A549 treated with CpdA at 1 μM for 4 hours (cell line): ENCODE results near the gene MKKS. TPM values are rescaled to one million over a fixed set of nuclear protein-coding genes. Genes with fewer than 3 reads are reported as not detected.

Source experiments
- total RNA-seq: library from RNA; stranded (reverse); fragments of 200-300 nt; extraction: Qiagen RNA extraction; gene quantifications from 5 replicates; pipeline ENCODE4 v1.2.3, GENCODE V29; 2022; ENCODE audit warnings: low read depth

MKKS gene
- 18.6 to 24.3 TPM (median 22.1 TPM) in 5 replicates for total RNA-seq

DNA sequence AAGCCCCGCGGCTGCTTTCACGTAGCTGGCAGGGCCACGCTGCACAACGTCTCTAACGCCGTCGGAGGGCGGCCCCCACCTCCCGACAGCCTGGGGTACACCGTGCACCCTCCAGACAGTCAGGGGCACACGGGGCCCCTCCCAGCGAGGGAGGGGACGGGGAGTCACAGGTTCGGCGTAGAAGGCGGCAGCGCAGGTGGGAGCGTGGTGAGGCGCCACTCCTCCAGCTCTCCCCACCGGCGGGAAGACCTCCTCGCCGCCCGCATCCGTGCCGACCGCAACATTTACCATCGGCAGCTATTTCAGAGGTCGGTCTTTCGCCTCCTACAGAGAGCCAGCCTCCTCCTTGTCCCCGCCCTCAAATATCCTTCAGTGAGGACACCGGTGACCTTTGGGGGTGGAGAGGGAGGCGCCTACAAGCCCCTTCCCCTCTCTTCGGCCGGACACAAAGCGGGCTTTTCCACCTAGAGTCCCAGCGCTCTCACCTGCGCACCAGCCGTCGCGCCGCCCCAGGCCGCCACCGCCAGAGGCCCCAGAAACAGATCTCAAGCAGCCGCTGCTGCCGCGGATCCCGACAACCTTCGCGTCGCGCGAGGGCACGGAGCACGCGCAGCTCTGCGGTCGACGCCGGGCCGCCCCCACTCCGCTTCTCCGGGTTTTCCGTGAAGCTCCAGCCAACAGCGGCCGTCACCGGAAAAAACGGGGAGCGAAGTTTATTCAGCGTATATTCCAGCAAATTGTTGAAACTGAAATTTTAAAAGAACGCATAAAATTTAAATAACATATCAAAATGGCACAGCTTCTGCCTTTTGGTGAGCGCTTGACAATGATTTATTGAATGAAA lies at the start of gene MKKS:
MKKS (minus strand) TSS at position 600 of the 844 bp plus-strand sequence. CDS start 20,708 bp downstream, outside the sequence.

DNA sequence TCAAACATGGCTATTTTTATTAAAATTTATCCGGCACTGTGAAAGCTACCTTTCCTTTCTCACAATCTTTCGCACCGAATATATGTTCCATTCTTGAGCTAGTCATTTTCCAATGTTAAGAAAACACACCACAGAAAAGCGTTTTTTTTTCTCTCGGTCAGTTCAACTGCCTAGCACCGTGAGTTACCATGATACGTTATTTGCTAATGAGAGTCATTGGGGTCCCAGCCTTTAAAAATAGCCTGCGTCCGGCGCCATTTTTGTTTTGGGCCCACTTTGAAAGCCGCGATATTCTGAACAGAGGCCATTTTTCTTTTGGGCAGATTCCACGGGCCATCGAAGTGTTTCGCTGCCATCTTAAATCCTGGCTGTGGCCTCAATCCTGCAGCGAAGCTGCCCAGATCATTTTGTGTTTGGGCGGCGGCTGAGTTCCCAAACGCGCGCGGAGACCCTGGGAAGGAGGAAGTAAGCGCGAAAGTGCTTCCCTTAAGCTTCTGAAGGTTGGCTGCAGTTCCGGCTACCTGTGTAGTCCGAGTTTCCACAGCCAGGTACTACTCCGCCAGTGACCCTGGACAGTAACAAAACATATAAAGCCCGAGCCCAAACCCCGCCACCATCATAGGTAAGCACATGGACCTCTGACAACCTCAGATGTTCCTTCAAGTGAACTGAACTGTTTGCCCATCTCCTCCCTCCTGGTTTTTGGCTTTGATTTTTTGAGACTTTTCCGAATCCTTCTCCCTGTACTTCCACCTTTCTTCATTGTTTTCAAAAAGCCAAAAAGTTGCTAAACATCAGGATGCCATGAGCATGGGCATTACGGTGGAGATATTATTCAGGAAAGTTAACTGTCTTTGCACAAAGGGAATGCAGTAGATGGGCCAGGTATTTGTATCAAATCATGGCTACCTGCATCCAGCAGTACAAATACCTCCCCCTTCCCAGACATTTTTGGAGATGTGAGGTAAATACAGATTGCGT lies 1.1 kb upstream of the MKKS start, which contains the start of gene SLX4IP:
SLX4IP (plus strand) TSS at position 474 of the 981 bp plus-strand sequence. CDS start 22,900 bp downstream, outside the sequence.

Other genes with a start within 250 kb of the MKKS start
- 16.3 to 20.3 TPM (median 18.9 TPM) in 5 replicates for gene SNAP25, start 215.4 kb downstream of the MKKS start, total RNA-seq
- 2.5 to 3.2 TPM (median 2.8 TPM) in 5 replicates for gene SLX4IP, start 1.1 kb upstream of the MKKS start, total RNA-seq
- gene JAG1, start 239.8 kb upstream of the MKKS start, total RNA-seq = 40.4 to 51.6 TPM (median 50.1 TPM) in 5 replicates